HG03103 (cell line): ENCODE measurements around the gene E2F8.
"Not testable (repeated sequence)": the region's sequence is repeated elsewhere in the genome, so short reads cannot be mapped to it uniquely, and the experiment has no call there.

Experiments used
- ATAC-seq: cut with Tn5 transposase; IDR thresholded peaks from one replicate; pipeline ENCODE4 v1.9.1; 2021; ENCODE audit warnings: low read depth; ENCODE audit not compliant: unreplicated experiment

Gene E2F8

GRCh38 chr11:19240420-19241259 lies at the start of gene E2F8:
E2F8 (minus strand) TSS chr11:19240945; CDS start chr11:19240121, 824 bp downstream.
- peak; percentile 80 for ATAC-seq

- no peak for ATAC-seq
Measured at GRCh38 chr11:19290356-19290755, 49.6 kb upstream of the E2F8 start.

GRCh38 chr11:19288256-19288655 lies 47.5 kb upstream of the E2F8 start:
- no peak for ATAC-seq

- no peak for ATAC-seq
Measured at GRCh38 chr11:19286411-19286810, 45.7 kb upstream of the E2F8 start.

- ATAC-seq, result no peak
Measured at GRCh38 chr11:19284881-19285280, 44.1 kb upstream of the E2F8 start.

- no peak for ATAC-seq
Measured at GRCh38 chr11:19283991-19284390, 43.2 kb upstream of the E2F8 start.

- ATAC-seq, result no peak
Measured at GRCh38 chr11:19281555-19281954, 40.8 kb upstream of the E2F8 start.

- ATAC-seq, result no peak
Measured at GRCh38 chr11:19281041-19281440, 40.3 kb upstream of the E2F8 start.

GRCh38 chr11:19279451-19279850 lies 38.7 kb upstream of the E2F8 start:
- no peak for ATAC-seq

- no peak for ATAC-seq
Measured at GRCh38 chr11:19276859-19277808, 36.4 kb upstream of the E2F8 start.

GRCh38 chr11:19275496-19275895 lies 34.8 kb upstream of the E2F8 start:
- ATAC-seq, result no peak

GRCh38 chr11:19273219-19273618 lies 32.5 kb upstream of the E2F8 start:
- ATAC-seq, result not testable (repeated sequence)

GRCh38 chr11:19268909-19269308 lies 28.2 kb upstream of the E2F8 start:
- ATAC-seq, result no peak

GRCh38 chr11:19267567-19267966 lies 26.8 kb upstream of the E2F8 start:
- no peak for ATAC-seq

- no peak for ATAC-seq
Measured at GRCh38 chr11:19263333-19263732, 22.6 kb upstream of the E2F8 start.

GRCh38 chr11:19259487-19260345 lies 19.0 kb upstream of the E2F8 start:
- ATAC-seq, result no peak

GRCh38 chr11:19258641-19259230 lies 18.0 kb upstream of the E2F8 start:
- ATAC-seq, result no peak

GRCh38 chr11:19254441-19254840 lies 13.7 kb upstream of the E2F8 start:
- not testable (repeated sequence) for ATAC-seq

- no peak for ATAC-seq
Measured at GRCh38 chr11:19253817-19254216, 13.1 kb upstream of the E2F8 start.

- no peak for ATAC-seq
Measured at GRCh38 chr11:19253153-19253745, 12.5 kb upstream of the E2F8 start.
